ENCODE data around the gene SLC19A1.

SLC19A1 gene

GRCh38 chr21:45457161-45457831 lies 84.9 kb downstream of the SLC19A1 start:
- DNase-seq = no peak

DNA sequence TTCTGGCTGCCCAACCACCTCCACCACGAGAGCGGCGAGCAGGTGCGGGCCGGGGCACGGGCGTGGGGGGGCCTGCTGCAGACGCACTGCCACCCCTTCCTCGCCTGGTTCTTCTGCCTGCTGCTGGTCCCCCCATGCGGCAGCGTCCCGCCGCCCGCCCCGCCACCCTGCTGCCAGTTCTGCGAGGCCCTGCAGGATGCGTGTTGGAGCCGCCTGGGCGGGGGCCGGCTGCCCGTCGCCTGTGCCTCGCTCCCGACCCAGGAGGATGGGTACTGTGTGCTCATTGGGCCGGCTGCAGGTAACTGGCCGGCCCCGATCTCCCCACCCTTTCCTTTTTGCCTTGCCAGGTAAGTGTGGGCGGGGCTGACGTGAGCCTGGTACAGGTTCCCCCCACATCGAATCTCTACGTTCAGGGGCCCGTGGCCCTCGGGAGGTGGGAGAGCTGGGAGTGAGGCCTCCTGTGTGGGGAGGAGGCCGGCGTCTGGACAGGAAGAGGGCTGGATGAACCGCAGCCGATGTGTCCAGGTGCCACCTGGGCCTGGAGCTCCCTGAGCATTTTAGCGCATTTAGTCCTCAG lies 85.6 kb downstream of the SLC19A1 start:
- DNase-seq = no peak

- no peak for DNase-seq
Observed at GRCh38 chr21:45455674-45456583, 86.3 kb downstream of the SLC19A1 start.

GRCh38 chr21:45454926-45455673 lies 87.1 kb downstream of the SLC19A1 start:
- DNase-seq = peak in 7 of 51 donors; percentile 22 to 50 (median 24)

- no peak for DNase-seq
Observed at GRCh38 chr21:45454060-45454925, 87.9 kb downstream of the SLC19A1 start.

DNA sequence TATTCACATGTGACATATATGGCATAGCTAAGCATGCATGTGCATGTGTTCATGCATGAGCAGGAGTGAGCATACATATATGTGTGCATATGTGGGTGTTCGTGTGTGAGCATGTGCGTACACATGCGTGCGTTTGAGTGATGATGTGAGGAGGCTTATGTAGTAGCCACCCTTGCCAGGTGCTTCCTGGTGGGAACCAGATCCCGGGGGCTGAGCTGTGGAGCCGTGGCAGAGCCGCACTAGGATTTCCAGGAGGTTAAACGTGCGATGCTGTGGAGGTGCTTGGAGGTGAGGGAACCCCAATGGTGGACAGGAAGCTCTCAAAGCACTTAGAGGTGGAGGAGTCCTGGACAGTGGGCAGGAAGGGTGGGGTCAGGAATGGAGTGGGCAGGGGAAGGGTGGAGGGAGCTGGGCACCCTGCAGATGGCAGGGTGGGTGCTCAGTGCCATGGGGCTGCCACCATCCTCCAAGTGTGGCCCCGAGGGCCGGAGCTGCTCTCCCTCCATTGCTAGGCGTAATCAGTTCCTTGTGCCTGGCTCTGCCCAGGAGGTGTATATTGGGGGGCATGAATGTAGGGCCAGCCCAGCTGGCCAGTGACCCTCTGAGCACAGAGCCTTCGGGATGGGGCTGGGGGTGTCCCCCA lies 88.8 kb downstream of the SLC19A1 start:
- DNase-seq = no peak

DNA sequence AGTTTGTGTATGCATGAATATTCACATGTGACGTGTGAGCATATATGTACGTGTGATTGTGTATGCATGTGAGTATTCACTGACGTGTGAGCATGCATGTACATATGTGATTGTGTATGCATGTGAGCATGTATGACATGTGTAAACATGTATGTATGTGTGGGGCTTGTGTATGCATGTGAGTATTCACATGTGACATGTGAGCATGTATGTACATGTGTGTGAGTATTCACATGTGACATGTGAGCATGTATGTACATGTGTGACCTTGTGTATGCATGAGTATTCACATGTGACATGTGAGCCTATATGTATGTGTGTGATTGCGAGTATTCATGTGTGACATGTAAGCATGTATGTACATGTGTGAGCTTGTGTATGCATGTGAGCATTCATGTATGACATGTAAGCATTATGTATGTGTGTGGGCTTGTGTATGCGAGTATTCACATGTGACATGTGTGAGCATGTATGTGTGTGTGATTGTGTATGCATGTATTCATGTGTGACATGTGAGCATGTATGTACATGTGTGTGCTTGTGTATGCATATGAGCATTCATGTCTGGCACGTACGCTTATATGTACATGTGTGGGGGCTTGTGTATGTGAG lies 89.4 kb downstream of the SLC19A1 start:
- DNase-seq = no peak

- DNase-seq = no peak
Observed at GRCh38 chr21:45451771-45452182, 90.5 kb downstream of the SLC19A1 start.

- no peak for DNase-seq
Observed at GRCh38 chr21:45451091-45451740, 91.0 kb downstream of the SLC19A1 start.

DNA sequence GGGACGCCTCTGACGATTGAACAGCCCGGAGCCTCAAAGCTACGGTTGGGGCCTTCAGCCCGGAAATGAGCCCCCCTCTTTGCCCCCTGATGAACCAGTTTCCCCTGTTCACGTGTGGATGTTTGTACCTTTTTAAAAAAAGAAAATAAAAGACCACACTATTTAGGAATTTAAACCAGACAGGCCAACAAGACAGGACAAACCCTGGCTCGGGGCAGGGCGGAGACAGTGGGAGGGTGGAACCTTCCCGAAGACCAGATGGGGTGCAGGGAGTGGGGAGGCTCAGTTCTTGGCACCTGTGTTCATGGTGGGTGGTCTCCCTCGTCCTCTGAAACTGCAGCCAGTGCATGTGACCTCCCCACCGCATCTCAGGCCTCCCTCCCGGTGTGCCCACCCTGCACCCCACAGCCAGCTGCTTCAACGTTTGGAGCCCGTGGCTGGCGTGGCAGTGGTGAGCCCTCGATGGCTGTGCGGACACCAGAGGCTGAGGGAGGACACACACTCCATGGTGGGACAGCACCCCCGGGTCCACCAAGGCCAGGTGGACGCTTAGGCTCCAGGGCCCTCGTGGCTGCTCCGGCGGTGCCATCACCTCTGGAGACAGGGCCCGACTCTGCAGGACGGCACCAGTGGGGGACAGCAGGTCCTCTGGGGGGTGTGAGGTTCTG lies 91.7 kb downstream of the SLC19A1 start:
- DNase-seq = no peak

DNA sequence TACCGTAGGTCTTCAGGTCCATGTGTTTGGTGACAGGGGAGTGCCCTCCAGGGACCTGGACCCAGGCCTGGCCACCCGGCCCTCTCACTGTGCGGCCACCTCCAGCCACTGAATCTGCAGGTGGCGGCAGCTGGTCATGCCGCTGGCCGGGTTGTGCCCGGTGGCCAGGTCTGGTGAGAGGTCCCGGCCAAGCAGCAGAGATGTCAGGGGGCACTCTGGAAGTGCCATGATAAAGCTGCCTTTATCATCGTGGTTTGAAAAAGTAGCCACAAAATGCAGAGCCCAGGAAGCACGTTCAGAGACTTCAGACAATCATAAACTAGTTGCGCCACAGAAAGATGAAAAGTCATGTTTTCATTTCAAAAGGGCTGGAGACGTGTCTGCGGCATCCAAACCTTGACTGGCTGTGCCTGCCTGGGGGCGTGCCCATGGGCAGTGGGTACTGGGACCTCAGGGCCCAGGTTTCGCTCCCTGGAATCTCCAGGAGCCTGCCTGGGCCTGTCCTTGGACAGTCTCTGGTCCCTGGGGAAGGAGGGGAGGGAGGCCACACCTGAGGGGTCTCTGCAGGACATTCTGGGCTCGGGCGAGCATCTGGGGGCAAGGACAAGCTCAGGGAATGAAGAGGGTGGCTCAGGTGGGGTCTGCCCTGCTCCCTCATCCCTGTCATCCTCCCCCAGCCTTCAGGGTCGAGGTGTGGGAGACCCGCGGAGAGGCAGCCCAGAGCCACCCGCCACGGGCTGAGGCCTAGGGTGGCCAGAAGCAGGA lies 92.4 kb downstream of the SLC19A1 start:
- no peak for DNase-seq

DNA sequence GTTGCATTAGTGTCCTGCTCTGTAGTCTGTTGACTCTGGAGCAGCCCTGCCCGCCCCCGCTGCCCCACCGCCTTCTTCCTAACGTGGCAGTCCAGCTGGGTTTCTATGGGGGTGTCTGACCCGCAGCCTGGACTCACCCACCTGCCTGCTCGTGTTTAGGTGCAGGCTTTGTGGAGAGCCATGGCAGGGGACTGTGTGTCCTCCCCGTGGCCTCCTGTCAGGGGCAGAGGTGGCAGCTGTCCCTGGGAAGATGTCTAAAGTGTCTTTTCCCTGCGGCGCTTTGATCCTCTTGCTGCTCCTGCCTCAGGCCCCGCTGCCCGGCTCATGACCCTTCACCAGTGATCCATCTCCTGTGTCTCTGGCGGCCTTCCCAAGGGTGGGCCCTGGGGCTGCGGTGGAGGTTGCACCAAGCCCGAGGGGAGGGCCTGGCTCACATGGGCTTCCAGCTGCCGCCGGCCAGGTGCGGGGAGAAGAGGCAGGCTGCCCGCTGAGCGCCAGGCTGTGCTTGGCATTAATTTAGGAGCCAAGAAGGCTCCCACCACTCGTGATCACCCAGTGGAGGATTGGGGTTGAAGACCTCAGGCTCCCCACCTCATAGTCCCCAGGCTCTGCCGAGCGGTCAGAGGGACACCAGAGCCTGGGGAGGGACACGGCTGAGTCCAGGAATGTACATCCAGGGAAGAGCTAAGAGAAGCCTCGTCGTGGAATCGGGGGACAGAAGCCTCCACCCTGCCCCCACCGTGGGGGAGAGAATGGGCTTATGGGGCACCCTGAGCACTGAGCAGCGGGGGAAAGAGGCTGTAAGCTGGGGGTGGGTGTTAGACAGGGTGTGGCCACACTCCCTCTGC lies 93.2 kb downstream of the SLC19A1 start:
- DNase-seq = no peak

DNA sequence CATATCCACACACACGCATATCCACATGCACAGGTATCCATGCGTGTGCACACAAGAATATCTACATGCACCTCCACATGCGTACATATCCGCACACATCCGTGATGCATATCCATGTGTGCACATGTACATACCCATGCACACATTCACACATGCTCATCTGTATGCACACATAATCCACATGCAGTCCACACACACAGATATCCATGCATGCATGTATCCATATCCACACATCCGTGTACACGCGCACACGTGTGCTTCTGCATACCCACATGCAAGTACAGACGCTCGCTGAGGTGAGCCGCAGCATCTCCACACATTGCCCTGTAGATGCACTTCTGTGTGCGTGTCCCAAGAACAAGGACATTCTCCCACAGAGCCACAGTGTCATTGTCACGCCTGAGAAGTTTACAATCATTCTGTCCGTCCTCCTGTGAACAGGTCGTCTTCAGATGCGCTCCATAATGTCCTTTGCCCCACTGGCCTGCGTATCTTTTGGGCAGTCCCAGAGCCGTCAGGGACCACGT lies 93.9 kb downstream of the SLC19A1 start:
- DNase-seq = no peak
